HCT116 (cell line): Measurements from ENCODE around the gene RHBDF2. TPM values are rescaled to one million over a fixed set of nuclear protein-coding genes. Genes with fewer than 3 reads are reported as not detected.

Source experiments
- ATAC-seq: fragments of 200-7000 bp; cut with Tn5 transposase; 2 replicates; pipeline ENCODE4 v1.9.1; 2020; ENCODE audit warnings: mild to moderate bottlenecking, moderate library complexity
- BruUV-seq: library from RNA; stranded (reverse); fragments of 400-500 nt; replicated peaks from 2 replicates; lab custom pipeline; 2021; lab: Mats Ljungman, UMichigan
- CTCF ChIA-PET: fragments of 300-600 bp; sonication (Branson Sonifier 250); formaldehyde crosslinking; loops from one replicate; lab custom pipeline; 2021; ENCODE audit warnings: antibody characterized with exemption; lab: Charles Lee
- POLR2A ChIA-PET: fragments of 300-600, 350-600 bp; sonication (Branson Sonifier 250); formaldehyde crosslinking; loops from one replicate; lab custom pipeline; 2021; ENCODE audit warnings: antibody characterized with exemption; lab: Charles Lee
- RAD21 ChIA-PET, 2 experiments: fragments of 300-600 bp; sonication (Branson Sonifier 250); formaldehyde crosslinking; loops; one replicate each; lab custom pipeline; 2023; ENCODE audit warnings: low total read pairs in 2 of 2; ENCODE audit not compliant: uncharacterized antibody in 2 of 2, unreplicated experiment in 2 of 2, low non-redundant PET in 1 of 2; lab: Charles Lee
- DNase-seq: peaks from one replicate; pipeline ENCODE4 v3.0.0-alpha.2; 2010; ENCODE audit warnings: low read depth, low spot score
- H2AFZ ChIP-seq: fragments of 200-600 bp; shearing (Covaris generic), sonication (generic); 2 replicates; pipeline ENCODE4 v1.6.1; 2017; ENCODE audit warnings: low read depth, mixed run types, mixed read lengths, antibody characterized with exemption, low read length; ENCODE audit not compliant: poor library complexity, severe bottlenecking
- H3K27ac ChIP-seq: 2 replicates; pipeline ENCODE4 v1.5.1; 2012; ENCODE audit warnings: low read depth, low read length
- H3K27me3 ChIP-seq: fragments of 200-600 bp; sonication (generic); 2 replicates; pipeline ENCODE4 v1.6.1; 2016; ENCODE audit warnings: mixed run types, low read length, mixed read lengths; ENCODE audit not compliant: insufficient read depth
- H3K36me3 ChIP-seq, 2 experiments: fragments of 200-500 bp in 1 of 2; fragments of 200-600 bp in 1 of 2; sonication (Bioruptor generic) in 1 of 2; sonication (generic) in 1 of 2; 2 replicates each; pipeline versions ENCODE4 v1.5.1 to v1.6.1; 2014 to 2016; ENCODE audit warnings: low read length in 2 of 2, inconsistent platforms in 1 of 2, mixed read lengths in 1 of 2, mixed run types in 1 of 2; ENCODE audit not compliant: insufficient read depth in 2 of 2, control insufficient read depth in 1 of 2
- H3K4me1 ChIP-seq, 2 experiments: fragments of 200-600 bp in 1 of 2; sonication (generic) in 1 of 2; 2 replicates each; pipeline versions ENCODE4 v1.5.1 to v1.6.1; 2012 to 2017; ENCODE audit warnings: low read length in 2 of 2, inconsistent platforms in 1 of 2, mild to moderate bottlenecking in 1 of 2, mixed read lengths in 1 of 2, mixed run types in 1 of 2, moderate library complexity in 1 of 2; ENCODE audit not compliant: insufficient read depth in 2 of 2, control insufficient read depth in 1 of 2
- H3K4me2 ChIP-seq: fragments of 200-600 bp; sonication (generic); 2 replicates; pipeline ENCODE4 v1.6.1; 2017; ENCODE audit warnings: mixed run types, low read length, mixed read lengths
- H3K4me3 ChIP-seq, 2 experiments: fragments of 200-600 bp in 1 of 2; sonication (generic) in 1 of 2; replicated peaks in 1 of 2; 2 replicates each; pipeline ENCODE4 v1.5.1; 2011 to 2016; ENCODE audit warnings: low read length in 2 of 2, control low read depth in 1 of 2, low read depth in 1 of 2, mild to moderate bottlenecking in 1 of 2, mixed read lengths in 1 of 2, mixed run types in 1 of 2
- H3K79me2 ChIP-seq: fragments of 200-600 bp; sonication (generic); 2 replicates; pipeline ENCODE4 v1.6.1; 2017; ENCODE audit warnings: mild to moderate bottlenecking, mixed run types, low read length, moderate library complexity, mixed read lengths; ENCODE audit not compliant: insufficient read depth
- H3K9ac ChIP-seq: fragments of 200-600 bp; sonication (generic); 2 replicates; pipeline ENCODE4 v1.6.1; 2016; ENCODE audit warnings: low read length, mixed read lengths
- H3K9me2 ChIP-seq: fragments of 200-600 bp; sonication (generic), shearing (Covaris generic); 2 replicates; pipeline ENCODE4 v1.6.1; 2017; ENCODE audit warnings: mixed run types, mild to moderate bottlenecking, moderate library complexity; ENCODE audit not compliant: insufficient read depth
- H3K9me3 ChIP-seq, 2 experiments: fragments of 200-500 bp in 1 of 2; fragments of 200-600 bp in 1 of 2; sonication (Bioruptor generic) in 1 of 2; sonication (generic) in 1 of 2; 2 replicates each; pipeline ENCODE4 v1.6.1; 2014 to 2017; ENCODE audit warnings: low read length in 2 of 2, mixed read lengths in 2 of 2, inconsistent platforms in 1 of 2, low read depth in 1 of 2, mild to moderate bottlenecking in 1 of 2, mixed run types in 1 of 2, moderate library complexity in 1 of 2; ENCODE audit not compliant: control insufficient read depth in 1 of 2, insufficient read depth in 1 of 2
- H4K20me1 ChIP-seq: fragments of 200-600 bp; sonication (generic), shearing (Covaris generic); 2 replicates; pipeline ENCODE4 v1.6.1; 2017; ENCODE audit warnings: mixed run types, mild to moderate bottlenecking, moderate library complexity; ENCODE audit not compliant: insufficient read depth
- ATF3 ChIP-seq: IDR thresholded peaks from 2 replicates; pipeline ENCODE4 v1.6.1; 2012
- EGR1 ChIP-seq: IDR thresholded peaks from 2 replicates; pipeline ENCODE4 v1.6.1; 2012; ENCODE audit warnings: low read depth
- EZH2 ChIP-seq: fragments of 200-600 bp; sonication (generic); IDR thresholded peaks from 2 replicates; pipeline ENCODE4 v1.6.1; 2017; ENCODE audit warnings: antibody characterized with exemption, mixed run types
- FOSL1 ChIP-seq: IDR thresholded peaks from 2 replicates; pipeline ENCODE4 v1.6.1; 2012; ENCODE audit warnings: low read depth
- REST ChIP-seq: IDR thresholded peaks from 2 replicates; pipeline ENCODE4 v1.6.1; 2012; ENCODE audit warnings: low read depth
- TCF7L2 ChIP-seq: IDR thresholded peaks from 2 replicates; pipeline ENCODE4 v1.7.0; 2011; ENCODE audit warnings: borderline replicate concordance, inconsistent platforms; ENCODE audit not compliant: insufficient read depth, insufficient read length; ENCODE audit errors: extremely low read depth
- ZBTB33 ChIP-seq: IDR thresholded peaks from 2 replicates; pipeline ENCODE4 v1.6.1; 2011; ENCODE audit warnings: mild to moderate bottlenecking, low read length, moderate library complexity; ENCODE audit not compliant: insufficient replicate concordance; ENCODE audit errors: extremely low read depth
- intact Hi-C: fragments of 100-400 bp; cut with micrococcal nuclease; formaldehyde crosslinking; loops from 2 replicates; pipeline ENCODE4 v1.10.0; 2022
- total RNA-seq: library from RNA; stranded (reverse); gene quantifications from one replicate; pipeline ENCODE4 v1.2.1, GENCODE V29; 2021; ENCODE audit not compliant: unreplicated experiment

RHBDF2 gene
- total RNA-seq, 1 experiment from 2014 or later: 61.1 TPM

DNA sequence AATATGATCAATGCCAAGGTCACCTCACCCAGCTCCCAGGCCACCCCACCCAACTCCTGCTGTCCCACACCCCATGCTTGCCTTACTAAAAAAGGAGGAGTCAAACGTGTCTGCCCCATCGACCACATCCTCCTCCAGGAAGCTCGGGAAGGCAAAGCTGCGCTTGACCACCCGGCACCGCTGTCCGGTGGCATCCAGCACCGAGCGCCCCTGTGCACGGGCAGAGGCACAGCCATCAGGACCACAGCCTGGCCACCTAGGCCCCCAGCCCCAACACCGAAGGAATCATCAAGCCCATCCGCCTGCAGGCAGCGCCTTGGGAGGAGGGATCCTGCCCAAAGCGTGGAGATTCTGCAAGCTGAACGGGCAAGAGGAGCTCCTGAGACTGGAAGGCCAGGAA lies 23.6 kb downstream of the RHBDF2 start:
- no peak overlapping the region for H2AFZ ChIP-seq
- DNase-seq (no peak), ATAC-seq (no peak)
- H3K9me2 ChIP-seq: no peaks in the 10 kb centered on the region
- POLR2A ChIA-PET: interaction anchor here (0.5 kb wide), 1 partner anchor 9 kb away, joined by 3 read pairs; no protein-coding TSS in a partner anchor
- peaks cover 12 to 25% of the 10 kb centered on the region in 2 experiments; a peak in 2 of 4 replicates for H3K36me3 ChIP-seq
- H4K20me1 ChIP-seq: no peaks in the 10 kb centered on the region
- no peak overlapping the region for H3K27ac ChIP-seq
- TF ChIP-seq EZH2: no peak
- TF ChIP-seq FOSL1: no peak
- no peak for TF ChIP-seq TCF7L2
- TF ChIP-seq REST: no peak
- TF ChIP-seq ZBTB33: no peak
- no peak for TF ChIP-seq EGR1
- TF ChIP-seq ATF3: no peak
- no peak overlapping the region for H3K9ac ChIP-seq
- CTCF ChIA-PET: interaction anchor here (0.6 to 1.0 kb wide), 2 partner anchors 19 to 28 kb away, joined by 3 read pairs; no protein-coding TSS in a partner anchor
- no peak overlapping the region for H3K4me3 ChIP-seq
- H3K27me3 ChIP-seq: no peaks in the 10 kb centered on the region
- no TSS peak for BruUV-seq
- H3K9me3 ChIP-seq: no peaks in the 10 kb centered on the region
- H3K4me2 ChIP-seq: no peak overlapping the region
- no peaks in the 10 kb centered on the region for H3K79me2 ChIP-seq
- no peaks in the 10 kb centered on the region for H3K4me1 ChIP-seq
- RAD21 ChIA-PET: no interaction called here
- intact Hi-C loops: no loop called here
